ENCODE data around the gene TMPRSS9.

Gene TMPRSS9

GRCh38 chr19:2374808-2375207 is 14.7 kb downstream of the TMPRSS9 start:
- H3K4me3 ChIP-seq (ENCODE audit: low read depth in 1 of 5, low read length in 5 of 5): no peak overlapping the region
- H3K27ac ChIP-seq (ENCODE audit: low read depth, low read length): no peak overlapping the region
- no peak overlapping the region for H3K9ac ChIP-seq (ENCODE audit: low read length in 5 of 5)
- no peaks in the 10 kb centered on the region for H3K36me3 ChIP-seq (ENCODE audit: control insufficient read depth in 5 of 5, insufficient read depth in 5 of 5, low read length in 5 of 5)
- peaks cover 0 to 11% (median 0%) of the 10 kb centered on the region in 5 donors for H3K27me3 ChIP-seq (ENCODE audit: control insufficient read depth in 5 of 5, insufficient read depth in 4 of 5, low read length in 5 of 5)
- H3K9me3 ChIP-seq (ENCODE audit: control insufficient read depth in 5 of 5, low read length in 5 of 5): peaks cover 0 to 3% (median 0%) of the 10 kb centered on the region in 5 donors
- H3K4me1 ChIP-seq (ENCODE audit: control insufficient read depth in 5 of 5, insufficient read depth in 5 of 5, low read length in 5 of 5): peaks cover 0 to 7% (median 0%) of the 10 kb centered on the region in 5 donors

GRCh38 chr19:2375353-2376121 is 15.5 kb downstream of the TMPRSS9 start:
- Histone ChIP-seq H3K27ac (ENCODE audit: low read depth, low read length) (no peak overlapping the region), H3K4me3 (ENCODE audit: low read depth in 1 of 5, low read length in 5 of 5) (no peak overlapping the region), H3K4me1 (ENCODE audit: control insufficient read depth in 5 of 5, insufficient read depth in 5 of 5, low read length in 5 of 5) (peaks cover 0 to 7% (median 0%) of the 10 kb centered on the region in 5 donors), H3K9ac (ENCODE audit: low read length in 5 of 5) (no peak overlapping the region), H3K27me3 (ENCODE audit: control insufficient read depth in 5 of 5, insufficient read depth in 4 of 5, low read length in 5 of 5) (peaks cover 0 to 11% (median 0%) of the 10 kb centered on the region in 5 donors), H3K36me3 (ENCODE audit: control insufficient read depth in 5 of 5, insufficient read depth in 5 of 5, low read length in 5 of 5) (no peaks in the 10 kb centered on the region), H3K9me3 (ENCODE audit: control insufficient read depth in 5 of 5, low read length in 5 of 5) (peaks cover 0 to 1% (median 1%) of the 10 kb centered on the region in 5 donors)

- H3K4me1 ChIP-seq (ENCODE audit: control insufficient read depth in 5 of 5, insufficient read depth in 5 of 5, low read length in 5 of 5): peaks cover 0 to 7% (median 0%) of the 10 kb centered on the region in 5 donors
- no peak overlapping the region for H3K9ac ChIP-seq (ENCODE audit: low read length in 5 of 5)
- H3K27ac ChIP-seq (ENCODE audit: low read depth, low read length): no peak overlapping the region
- H3K36me3 ChIP-seq (ENCODE audit: control insufficient read depth in 5 of 5, insufficient read depth in 5 of 5, low read length in 5 of 5): no peaks in the 10 kb centered on the region
- H3K27me3 ChIP-seq (ENCODE audit: control insufficient read depth in 5 of 5, insufficient read depth in 4 of 5, low read length in 5 of 5): peaks cover 0 to 9% (median 0%) of the 10 kb centered on the region in 5 donors
- H3K4me3 ChIP-seq (ENCODE audit: low read depth in 1 of 5, low read length in 5 of 5): no peak overlapping the region
- peaks cover 2 to 7% (median 4%) of the 10 kb centered on the region in 5 donors for H3K9me3 ChIP-seq (ENCODE audit: control insufficient read depth in 5 of 5, low read length in 5 of 5)
Measured at GRCh38 chr19:2376784-2377519, 16.9 kb downstream of the TMPRSS9 start.

- Histone ChIP-seq H3K4me3 (ENCODE audit: low read depth in 1 of 5, low read length in 5 of 5) (no peak overlapping the region), H3K9me3 (ENCODE audit: control insufficient read depth in 5 of 5, low read length in 5 of 5) (peaks cover 2 to 7% (median 4%) of the 10 kb centered on the region in 5 donors), H3K27ac (ENCODE audit: low read depth, low read length) (no peak overlapping the region), H3K9ac (ENCODE audit: low read length in 5 of 5) (no peak overlapping the region), H3K36me3 (ENCODE audit: control insufficient read depth in 5 of 5, insufficient read depth in 5 of 5, low read length in 5 of 5) (no peaks in the 10 kb centered on the region), H3K4me1 (ENCODE audit: control insufficient read depth in 5 of 5, insufficient read depth in 5 of 5, low read length in 5 of 5) (peaks cover 2 to 13% (median 11%) of the 10 kb centered on the region in 5 donors), H3K27me3 (ENCODE audit: control insufficient read depth in 5 of 5, insufficient read depth in 4 of 5, low read length in 5 of 5) (peaks cover 0 to 8% (median 2%) of the 10 kb centered on the region in 5 donors)
Measured at GRCh38 chr19:2380567-2380966, 20.5 kb downstream of the TMPRSS9 start.

GRCh38 chr19:2381148-2381820 is 21.2 kb downstream of the TMPRSS9 start:
- Histone ChIP-seq H3K9me3 (ENCODE audit: control insufficient read depth in 5 of 5, low read length in 5 of 5) (peaks cover 2 to 7% (median 4%) of the 10 kb centered on the region in 5 donors), H3K9ac (ENCODE audit: low read length in 5 of 5) (no peak overlapping the region), H3K4me1 (ENCODE audit: control insufficient read depth in 5 of 5, insufficient read depth in 5 of 5, low read length in 5 of 5) (peaks cover 2 to 13% (median 12%) of the 10 kb centered on the region in 5 donors), H3K36me3 (ENCODE audit: control insufficient read depth in 5 of 5, insufficient read depth in 5 of 5, low read length in 5 of 5) (no peaks in the 10 kb centered on the region), H3K27ac (ENCODE audit: low read depth, low read length) (no peak overlapping the region), H3K4me3 (ENCODE audit: low read depth in 1 of 5, low read length in 5 of 5) (no peak overlapping the region), H3K27me3 (ENCODE audit: control insufficient read depth in 5 of 5, insufficient read depth in 4 of 5, low read length in 5 of 5) (peaks cover 0 to 8% (median 0%) of the 10 kb centered on the region in 5 donors)

- Histone ChIP-seq H3K9ac (ENCODE audit: low read length in 5 of 5) (no peak overlapping the region), H3K4me3 (ENCODE audit: low read depth in 1 of 5, low read length in 5 of 5) (no peak overlapping the region), H3K27ac (ENCODE audit: low read depth, low read length) (no peak overlapping the region), H3K4me1 (ENCODE audit: control insufficient read depth in 5 of 5, insufficient read depth in 5 of 5, low read length in 5 of 5) (peaks cover 2 to 13% (median 11%) of the 10 kb centered on the region in 5 donors), H3K36me3 (ENCODE audit: control insufficient read depth in 5 of 5, insufficient read depth in 5 of 5, low read length in 5 of 5) (no peaks in the 10 kb centered on the region), H3K27me3 (ENCODE audit: control insufficient read depth in 5 of 5, insufficient read depth in 4 of 5, low read length in 5 of 5) (peaks cover 0 to 10% (median under 1%) of the 10 kb centered on the region in 5 donors), H3K9me3 (ENCODE audit: control insufficient read depth in 5 of 5, low read length in 5 of 5) (peaks cover 2 to 7% (median 4%) of the 10 kb centered on the region in 5 donors)
Measured at GRCh38 chr19:2382530-2383222, 22.6 kb downstream of the TMPRSS9 start.

GRCh38 chr19:2385053-2385721 is 25.1 kb downstream of the TMPRSS9 start:
- Histone ChIP-seq H3K9ac (ENCODE audit: low read length in 5 of 5) (no peak overlapping the region), H3K4me1 (ENCODE audit: control insufficient read depth in 5 of 5, insufficient read depth in 5 of 5, low read length in 5 of 5) (peaks cover 2 to 13% (median 11%) of the 10 kb centered on the region in 5 donors), H3K9me3 (ENCODE audit: control insufficient read depth in 5 of 5, low read length in 5 of 5) (peaks cover 2 to 7% (median 4%) of the 10 kb centered on the region in 5 donors), H3K27me3 (ENCODE audit: control insufficient read depth in 5 of 5, insufficient read depth in 4 of 5, low read length in 5 of 5) (peaks cover 0 to 16% (median 3%) of the 10 kb centered on the region in 5 donors), H3K27ac (ENCODE audit: low read depth, low read length) (no peak overlapping the region), H3K36me3 (ENCODE audit: control insufficient read depth in 5 of 5, insufficient read depth in 5 of 5, low read length in 5 of 5) (no peaks in the 10 kb centered on the region), H3K4me3 (ENCODE audit: low read depth in 1 of 5, low read length in 5 of 5) (peak overlapping the region in 4 of 5 donors; percentile 17 to 46 (median 30))

- no peaks in the 10 kb centered on the region for H3K9me3 ChIP-seq (ENCODE audit: control insufficient read depth in 5 of 5, low read length in 5 of 5)
- no peak overlapping the region for H3K4me3 ChIP-seq (ENCODE audit: low read depth in 1 of 5, low read length in 5 of 5)
- H3K36me3 ChIP-seq (ENCODE audit: control insufficient read depth in 5 of 5, insufficient read depth in 5 of 5, low read length in 5 of 5): no peaks in the 10 kb centered on the region
- peaks cover 0 to 16% (median 3%) of the 10 kb centered on the region in 5 donors for H3K27me3 ChIP-seq (ENCODE audit: control insufficient read depth in 5 of 5, insufficient read depth in 4 of 5, low read length in 5 of 5)
- H3K4me1 ChIP-seq (ENCODE audit: control insufficient read depth in 5 of 5, insufficient read depth in 5 of 5, low read length in 5 of 5): peaks cover 2 to 13% (median 11%) of the 10 kb centered on the region in 5 donors
- no peak overlapping the region for H3K9ac ChIP-seq (ENCODE audit: low read length in 5 of 5)
- no peak overlapping the region for H3K27ac ChIP-seq (ENCODE audit: low read depth, low read length)
Measured at GRCh38 chr19:2387367-2388288, 27.6 kb downstream of the TMPRSS9 start.
